OCI-LY1 (cell line): ENCODE measurements around the gene FRMD4A.

Source experiments
- CTCF ChIP-seq: fragments of 200-600 bp; sonication (generic), shearing (Covaris generic); IDR thresholded peaks from 2 replicates; pipeline ENCODE4 v1.5.1; 2017; ENCODE audit warnings: mild to moderate bottlenecking, antibody characterized with exemption, low read length, moderate library complexity, mixed read lengths
- EZH2 ChIP-seq: fragments of 200-600 bp; sonication (generic), shearing (Covaris generic); IDR thresholded peaks from 2 replicates; pipeline ENCODE4 v1.8.0; 2017; ENCODE audit warnings: borderline replicate concordance, mixed run types, mild to moderate bottlenecking, antibody characterized with exemption, low read length, moderate library complexity, mixed read lengths

- TF ChIP-seq CTCF (no peak), EZH2 (no peak)
Measured at GRCh38 chr10:14134275-14134674, 196.4 kb downstream of the FRMD4A start.
